GM21381 (cell line): ENCODE results near the gene MARS2.
"Not testable (repeated sequence)": the region's sequence is repeated elsewhere in the genome, so short reads cannot be mapped to it uniquely, and the experiment has no call there.

Experiments
- ATAC-seq: cut with Tn5 transposase; IDR thresholded peaks from one replicate; pipeline ENCODE4 v1.9.1; 2021; ENCODE audit warnings: mild to moderate bottlenecking, moderate library complexity; ENCODE audit not compliant: unreplicated experiment

Gene MARS2

DNA sequence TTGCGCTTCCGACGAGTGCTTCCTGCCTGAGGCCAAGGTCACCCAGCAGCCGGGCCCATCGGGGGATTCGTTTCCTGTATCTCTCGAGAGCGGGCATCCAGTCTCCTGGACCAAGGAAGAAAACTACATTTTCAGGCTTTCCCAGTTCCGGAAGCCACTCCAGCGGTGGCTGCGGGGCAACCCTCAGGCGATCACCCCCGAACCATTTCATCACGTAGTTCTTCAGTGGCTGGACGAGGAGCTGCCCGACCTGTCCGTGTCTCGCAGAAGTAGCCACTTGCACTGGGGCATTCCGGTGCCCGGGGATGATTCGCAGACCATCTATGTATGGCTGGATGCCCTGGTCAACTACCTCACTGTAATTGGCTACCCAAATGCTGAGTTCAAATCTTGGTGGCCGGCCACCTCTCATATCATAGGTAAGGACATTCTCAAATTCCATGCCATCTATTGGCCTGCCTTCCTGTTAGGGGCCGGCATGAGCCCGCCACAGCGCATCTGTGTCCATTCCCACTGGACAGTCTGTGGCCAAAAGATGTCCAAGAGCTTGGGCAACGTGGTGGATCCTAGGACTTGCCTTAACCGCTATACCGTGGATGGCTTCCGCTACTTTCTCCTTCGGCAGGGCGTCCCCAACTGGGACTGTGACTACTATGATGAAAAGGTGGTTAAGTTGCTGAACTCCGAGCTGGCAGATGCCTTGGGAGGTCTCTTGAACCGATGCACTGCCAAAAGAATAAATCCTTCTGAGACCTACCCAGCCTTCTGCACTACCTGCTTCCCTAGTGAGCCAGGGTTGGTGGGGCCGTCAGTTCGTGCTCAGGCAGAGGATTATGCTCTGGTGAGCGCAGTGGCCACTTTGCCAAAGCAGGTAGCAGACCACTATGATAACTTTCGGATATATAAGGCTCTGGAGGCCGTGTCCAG lies 1.0 kb downstream of the MARS2 start:
- ATAC-seq: no peak

DNA sequence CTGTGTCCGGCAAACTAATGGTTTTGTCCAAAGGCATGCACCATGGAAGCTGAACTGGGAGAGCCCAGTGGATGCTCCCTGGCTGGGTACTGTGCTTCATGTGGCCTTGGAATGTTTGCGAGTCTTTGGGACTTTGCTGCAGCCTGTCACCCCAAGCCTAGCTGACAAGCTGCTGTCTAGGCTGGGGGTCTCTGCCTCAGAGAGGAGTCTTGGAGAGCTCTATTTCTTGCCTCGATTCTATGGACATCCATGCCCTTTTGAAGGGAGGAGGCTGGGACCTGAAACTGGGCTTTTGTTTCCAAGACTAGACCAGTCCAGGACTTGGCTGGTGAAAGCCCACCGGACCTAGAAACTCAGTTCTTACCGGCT lies 1.7 kb downstream of the MARS2 start:
- no peak for ATAC-seq

DNA sequence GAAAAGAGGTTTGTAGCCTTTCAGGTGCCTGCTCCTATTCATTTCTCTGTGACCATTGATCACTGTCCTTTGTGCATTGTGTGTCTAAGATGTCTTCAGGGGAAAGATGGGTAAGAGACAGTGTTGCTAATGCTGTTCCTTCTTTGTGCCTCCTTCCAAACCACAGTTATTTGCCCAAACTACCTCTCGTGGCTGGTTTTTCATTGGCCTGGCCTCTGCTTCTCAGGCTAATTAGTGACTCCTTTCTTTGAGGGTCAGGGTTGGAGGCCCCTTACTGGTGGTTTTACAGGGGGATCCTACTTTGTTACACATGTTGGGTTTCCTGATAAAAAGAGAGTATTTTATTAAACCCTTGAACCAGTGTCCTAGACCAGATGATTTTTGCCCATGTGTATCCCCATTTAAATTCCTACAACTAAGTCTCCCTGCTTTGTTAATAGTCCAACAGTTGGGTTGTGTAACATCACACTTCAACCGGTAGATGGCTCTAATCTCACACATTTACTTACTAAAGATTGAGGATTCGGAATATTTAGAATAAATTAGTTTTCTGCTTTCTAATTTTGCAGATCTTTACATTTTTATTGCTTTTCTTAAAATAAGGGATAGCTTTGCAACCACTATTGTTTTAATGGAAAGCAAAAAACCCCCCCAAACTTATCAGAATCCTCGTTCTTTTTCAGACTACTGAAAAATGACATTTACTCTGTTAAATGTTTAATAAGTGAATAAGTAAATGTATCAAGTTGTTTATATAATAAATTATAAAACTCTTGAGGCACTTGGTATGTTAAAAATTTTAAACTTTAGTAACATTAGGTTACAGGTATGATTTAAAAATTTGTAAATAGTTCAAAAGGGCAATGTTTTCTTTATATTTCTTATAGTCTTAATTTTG lies 2.4 kb downstream of the MARS2 start:
- no peak for ATAC-seq

DNA sequence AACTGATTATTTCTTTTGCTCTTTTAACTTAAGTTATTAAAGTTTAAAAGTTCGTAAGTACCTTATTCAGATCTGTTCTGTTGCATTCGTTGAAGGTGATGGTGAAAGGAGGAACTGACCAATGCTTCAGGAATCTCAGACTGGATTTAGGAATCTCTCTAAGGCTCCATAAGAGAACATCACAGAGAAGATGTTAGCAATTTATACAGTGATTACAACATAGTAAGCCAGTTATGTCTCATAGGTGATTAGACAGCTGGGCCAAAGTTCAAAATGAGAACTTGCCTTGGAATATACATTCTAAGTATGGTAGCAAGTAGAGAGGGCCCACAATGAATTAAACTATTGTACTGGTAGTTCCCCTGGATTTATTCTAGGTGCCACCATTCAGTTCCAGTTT lies 3.2 kb downstream of the MARS2 start:
- no peak for ATAC-seq

DNA sequence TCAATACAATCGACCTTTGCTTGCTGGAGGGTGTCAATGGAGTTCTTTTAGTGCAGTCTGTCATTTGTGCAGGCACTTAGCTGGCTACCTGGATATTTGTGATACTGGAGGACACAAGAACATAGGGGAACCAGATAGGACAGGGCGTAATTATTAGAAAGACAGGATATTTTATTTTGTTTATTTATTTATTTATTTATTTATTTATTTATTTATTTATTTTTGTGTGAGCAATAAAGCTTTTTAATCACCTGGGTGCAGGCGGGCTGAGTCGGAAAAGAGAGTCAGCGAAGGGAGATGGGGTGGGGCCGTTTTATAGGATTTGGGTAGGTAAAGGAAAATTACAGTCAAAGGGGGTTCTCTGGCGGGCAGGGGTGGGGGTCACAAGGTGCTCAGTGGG lies 4.0 kb downstream of the MARS2 start:
- not testable (repeated sequence) for ATAC-seq

DNA sequence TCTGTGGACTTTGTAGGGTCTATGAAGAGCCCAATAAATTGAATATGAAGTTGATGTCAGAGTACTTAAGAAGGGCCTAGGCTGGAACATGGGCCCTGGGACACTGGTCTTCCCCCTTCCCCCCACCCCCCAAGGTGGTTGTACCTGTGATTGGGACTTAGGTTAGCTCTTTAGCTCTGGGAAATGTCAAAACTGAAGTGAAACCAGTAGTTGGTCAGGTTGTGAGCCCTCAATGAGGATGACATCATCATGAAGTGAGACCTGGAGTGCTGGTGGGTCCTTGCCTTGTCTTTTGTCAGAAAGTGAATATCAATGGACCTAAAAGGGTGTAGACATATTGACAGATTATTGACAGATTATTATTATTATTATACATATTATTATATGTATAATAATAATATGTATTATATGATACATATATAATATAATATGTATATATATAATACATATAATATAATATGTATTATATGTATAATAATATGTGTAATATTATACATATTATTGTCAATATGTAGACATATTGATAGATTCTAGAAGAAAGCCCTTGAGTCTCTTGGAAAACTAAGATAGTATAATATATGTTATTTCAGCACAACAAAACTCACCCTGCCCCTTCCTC lies 5.4 kb downstream of the MARS2 start:
- peak; percentile 81 for ATAC-seq

DNA sequence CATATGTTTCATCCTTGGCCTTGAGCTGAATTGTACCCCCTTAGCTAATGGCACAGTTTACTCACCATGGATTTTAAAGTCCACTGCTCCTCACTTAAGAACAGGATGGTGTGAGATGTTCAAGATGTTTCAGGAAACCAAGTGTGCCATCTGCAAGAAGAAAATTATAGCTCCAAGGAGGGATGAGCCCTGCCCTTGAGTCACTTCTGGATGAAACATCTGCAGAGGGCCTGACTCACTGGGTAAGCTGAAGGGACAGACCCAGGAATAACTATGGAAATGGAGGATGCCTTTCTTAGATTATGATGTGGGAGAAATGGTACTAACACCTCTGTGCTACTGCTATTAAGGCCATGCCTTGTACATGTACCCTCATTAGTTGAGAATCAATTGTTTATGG lies 6.4 kb downstream of the MARS2 start:
- no peak for ATAC-seq

DNA sequence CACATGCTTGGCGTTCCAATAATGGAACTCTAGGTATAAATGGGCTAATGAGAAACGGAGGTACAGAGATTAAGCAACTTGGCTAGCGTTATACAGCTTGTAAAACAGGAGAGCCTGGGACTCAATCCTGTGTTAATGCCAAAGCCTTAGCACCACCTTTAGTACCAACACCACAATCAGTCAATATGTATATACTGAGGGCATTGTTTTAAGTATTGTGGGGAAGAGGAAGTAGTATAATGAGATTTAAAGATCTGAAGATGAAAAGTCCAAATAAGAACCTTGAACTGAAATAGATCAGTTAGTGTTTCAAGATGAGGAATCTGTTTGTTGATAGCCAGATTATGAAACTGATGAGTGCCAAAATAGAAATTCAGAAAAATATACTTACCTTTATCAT lies 8.1 kb downstream of the MARS2 start:
- ATAC-seq: no peak

DNA sequence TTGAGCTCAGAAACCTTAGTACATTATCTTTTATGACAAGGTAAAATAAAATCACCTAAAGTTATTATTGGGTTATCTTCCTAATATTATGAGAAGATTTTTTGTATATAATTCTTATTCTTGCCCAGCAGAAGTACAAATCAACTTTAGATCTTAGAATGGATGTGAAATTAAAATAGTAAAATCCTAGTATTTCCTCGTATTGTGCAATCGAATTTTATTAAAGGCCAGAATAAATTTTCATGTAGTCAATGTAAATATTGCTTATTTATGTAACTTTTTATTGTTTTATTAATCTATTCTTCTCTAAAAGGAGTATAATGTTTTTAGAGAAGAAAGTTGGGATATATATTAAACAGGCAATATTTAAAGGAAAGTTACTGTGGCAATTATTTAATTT lies 12.7 kb downstream of the MARS2 start:
- no peak for ATAC-seq

DNA sequence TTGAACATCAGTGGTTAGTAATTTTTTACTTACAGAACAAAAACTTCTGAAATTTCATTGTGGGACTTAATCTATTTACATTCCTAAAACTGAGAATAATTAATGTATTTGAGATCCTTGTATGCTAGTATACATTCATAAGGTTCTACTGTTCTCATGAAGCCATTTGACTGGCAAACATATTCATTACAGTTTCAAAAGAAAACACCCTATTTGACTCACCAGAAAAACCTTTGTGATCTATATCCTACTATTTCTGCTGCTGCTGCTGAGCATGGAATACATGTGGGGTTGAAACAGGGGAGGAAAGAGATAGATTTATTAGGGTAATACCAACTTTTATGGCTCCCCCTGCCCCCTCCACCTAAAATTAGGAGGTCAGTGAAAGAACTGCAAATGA lies 21.8 kb downstream of the MARS2 start:
- no peak for ATAC-seq

DNA sequence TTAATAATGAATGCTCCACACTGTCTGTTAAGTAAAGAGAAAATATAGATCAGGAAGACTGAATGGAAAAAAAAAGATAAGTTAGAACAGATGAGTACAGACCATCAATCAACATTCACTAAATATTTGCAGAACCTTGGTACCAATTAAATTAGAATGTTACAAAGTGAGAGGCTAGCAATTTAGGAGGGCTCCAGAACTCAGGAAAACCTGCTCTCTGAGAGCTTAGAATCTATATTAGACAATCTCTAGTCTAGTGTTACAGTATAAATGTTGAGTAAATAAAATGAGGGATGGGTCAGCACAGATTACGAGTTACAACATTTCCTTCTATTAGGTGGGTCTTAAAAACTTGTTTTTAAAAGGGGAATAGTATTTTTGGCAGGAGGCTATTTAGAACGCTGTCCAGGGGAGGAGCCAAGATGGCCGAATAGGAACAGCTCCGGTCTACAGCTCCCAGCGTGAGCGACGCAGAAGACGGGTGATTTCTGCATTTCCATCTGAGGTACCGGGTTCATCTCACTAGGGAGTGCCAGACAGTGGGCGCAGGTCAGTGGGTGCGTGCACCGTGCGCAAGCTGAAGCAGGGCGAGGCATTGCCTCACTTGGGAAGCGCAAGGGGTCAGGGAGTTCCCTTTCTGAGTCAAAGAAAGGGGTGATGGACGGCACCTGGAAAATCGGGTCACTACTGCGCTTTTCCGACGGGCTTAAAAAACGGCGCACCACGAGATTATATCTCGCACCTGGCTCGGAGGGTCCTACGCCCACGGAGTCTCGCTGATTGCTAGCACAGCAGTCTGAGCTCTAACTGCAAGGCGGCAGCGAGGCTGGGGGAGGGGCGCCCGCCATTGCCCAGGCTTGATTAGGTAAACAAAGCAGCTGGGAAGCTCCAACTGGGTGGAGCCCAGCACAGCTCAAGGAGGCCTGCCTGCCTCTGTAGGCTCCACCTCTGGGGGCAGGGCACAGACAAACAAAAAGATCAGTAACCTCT lies 23.7 kb downstream of the MARS2 start:
- not testable (repeated sequence) for ATAC-seq

DNA sequence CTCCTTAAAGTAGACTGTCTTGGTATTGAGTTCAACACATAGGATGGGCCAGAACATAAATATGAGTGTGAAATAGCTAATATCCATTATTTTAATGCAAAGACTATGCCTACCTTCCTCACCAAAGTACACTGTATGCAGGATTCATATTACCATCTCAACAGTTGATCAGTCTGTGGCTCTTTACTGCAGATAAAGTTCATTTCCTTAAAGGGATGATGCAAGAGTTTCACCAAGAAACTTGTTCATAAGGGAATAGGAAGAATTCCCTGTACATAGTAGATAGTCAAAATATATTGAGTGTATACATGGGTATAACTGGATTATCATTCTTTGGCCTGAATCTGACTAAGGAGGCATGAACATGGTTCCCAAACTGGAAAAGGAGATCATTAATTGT lies 35.0 kb downstream of the MARS2 start:
- ATAC-seq: no peak
